Measurements from ENCODE around the gene SS18L1. TPM values are rescaled to one million over a fixed set of nuclear protein-coding genes. Genes with fewer than 3 reads are reported as not detected.

The SS18L1 gene
- total and polyA plus RNA-seq, 10 donors: 6.7 to 18.6 (median 13.9) TPM

GRCh38 chr20:62132421-62132820 lies 11.1 kb upstream of the SS18L1 start:
- DNase-seq: no peak
- WGBS, 5 donors: 83 to 90% (median 87%) methylated on average over 7 of the region's 7 CpGs
- H3K27ac ChIP-seq: peak overlapping the region in 7 of 8 donors; percentile 22 to 87 (median 69)
- no peaks in the 10 kb centered on the region for H3K27me3 ChIP-seq (replicated peaks in 1 of 7)
- TF ChIP-seq CTCF (IDR thresholded peaks at IDR 0.05 in 8 of 11, conservative IDR thresholded peaks at IDR 0.05 in 3 of 11): no peak
- no peak for TF ChIP-seq POLR2AphosphoS5 (IDR thresholded peaks at IDR 0.05)
- TF ChIP-seq POLR2A (IDR thresholded peaks at IDR 0.05): no peak
- intact Hi-C loops (cut with DNase I; ENCODE audit: low total_unique reads): no loop called here
- H3K9me3 ChIP-seq: no peaks in the 10 kb centered on the region
- H3K36me3 ChIP-seq: peaks cover 0 to 100% (median 88%) of the 10 kb centered on the region in 6 donors
- H3K4me1 ChIP-seq: peaks cover 5 to 90% (median 53%) of the 10 kb centered on the region in 6 donors
- H3K4me3 ChIP-seq: peak overlapping the region in 1 of 8 donors; percentile 32

- H3K36me3 ChIP-seq: peaks cover 1 to 100% (median 88%) of the 10 kb centered on the region in 6 donors
- H3K9me3 ChIP-seq: no peaks in the 10 kb centered on the region
- DNase-seq: peak; percentile 83
- 57 to 71% (median 66%) methylated on average over 21 to 29 of the region's 29 CpGs for WGBS, 5 donors
- H3K27me3 ChIP-seq (replicated peaks in 1 of 7): no peaks in the 10 kb centered on the region
- H3K4me3 ChIP-seq: peak overlapping the region in 1 of 8 donors; percentile 32
- intact Hi-C loops (cut with DNase I; ENCODE audit: low total_unique reads): no loop called here
- TF ChIP-seq CTCF (IDR thresholded peaks at IDR 0.05 in 8 of 11, conservative IDR thresholded peaks at IDR 0.05 in 3 of 11): no peak
- TF ChIP-seq POLR2AphosphoS5 (IDR thresholded peaks at IDR 0.05): peak; percentile 56 to 67 (median 59)
- H3K4me1 ChIP-seq: peaks cover 5 to 95% (median 53%) of the 10 kb centered on the region in 6 donors
- H3K27ac ChIP-seq: peak overlapping the region in 7 of 8 donors; percentile 22 to 87 (median 70)
Measured at GRCh38 chr20:62133051-62133845, 10.3 kb upstream of the SS18L1 start.

DNA sequence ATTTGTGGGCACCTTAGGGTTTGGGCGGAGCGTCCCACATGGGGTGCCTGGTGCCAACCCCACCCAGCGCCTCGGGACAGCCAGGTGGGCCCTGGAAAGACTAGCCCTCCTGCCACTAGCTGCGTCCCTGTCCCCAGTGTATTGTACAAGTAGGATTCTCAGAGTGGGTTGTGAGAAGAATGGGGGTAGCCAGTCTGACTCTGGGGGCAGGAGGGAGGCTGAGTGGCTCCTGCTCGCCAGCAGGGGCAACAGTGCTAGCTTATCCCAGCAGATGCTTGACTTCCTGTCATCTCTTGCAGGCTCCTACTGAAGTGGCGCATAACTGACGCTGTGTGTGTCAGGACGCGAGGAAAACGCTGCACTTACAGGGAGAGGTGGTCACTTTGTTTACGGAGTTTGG lies 9.7 kb upstream of the SS18L1 start:
- no peak overlapping the region for H3K4me3 ChIP-seq
- intact Hi-C loops (cut with DNase I; ENCODE audit: low total_unique reads): no loop called here
- H3K27ac ChIP-seq: peak overlapping the region in 7 of 8 donors; percentile 29 to 87 (median 70)
- DNase-seq: no peak
- no peaks in the 10 kb centered on the region for H3K9me3 ChIP-seq
- no peak for TF ChIP-seq POLR2A (IDR thresholded peaks at IDR 0.05)
- TF ChIP-seq POLR2AphosphoS5 (IDR thresholded peaks at IDR 0.05): peak; percentile 12 to 52 (median 24)
- H3K4me1 ChIP-seq: peaks cover 5 to 92% (median 53%) of the 10 kb centered on the region in 6 donors
- H3K27me3 ChIP-seq (replicated peaks in 1 of 7): no peaks in the 10 kb centered on the region
- 73 to 82% (median 78%) methylated on average over 7 to 12 of the region's 12 CpGs for WGBS, 5 donors
- peaks cover 2 to 100% (median 90%) of the 10 kb centered on the region in 6 donors for H3K36me3 ChIP-seq

DNA sequence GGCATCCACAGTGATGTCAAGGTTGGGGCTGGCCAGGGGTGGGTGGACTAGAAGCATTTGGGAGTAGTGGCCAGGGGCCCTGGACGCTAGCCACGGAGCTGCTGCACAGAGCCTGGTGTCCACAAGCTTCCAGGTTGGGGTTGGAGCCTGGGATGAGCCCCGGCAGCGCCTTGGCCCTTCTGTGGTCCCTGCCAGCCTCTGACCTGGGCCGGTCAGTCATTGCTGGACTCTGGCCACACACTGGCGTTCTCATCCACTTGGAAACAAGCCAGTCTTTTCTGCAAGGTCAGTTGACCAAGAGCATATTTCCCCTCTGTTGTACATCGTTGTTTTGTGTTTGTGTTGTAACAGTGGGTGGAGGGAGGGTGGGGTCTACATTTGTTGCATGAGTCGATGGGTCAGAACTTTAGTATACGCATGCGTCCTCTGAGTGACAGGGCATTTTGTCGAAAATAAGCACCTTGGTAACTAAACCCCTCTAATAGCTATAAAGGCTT lies 8.8 kb upstream of the SS18L1 start:
- peak overlapping the region; percentile 35 to 87 (median 70) for H3K27ac ChIP-seq
- H3K4me3 ChIP-seq: peak overlapping the region in 1 of 8 donors; percentile 32
- H3K4me1 ChIP-seq: peaks cover 5 to 90% (median 51%) of the 10 kb centered on the region in 6 donors
- H3K36me3 ChIP-seq: peaks cover 2 to 100% (median 92%) of the 10 kb centered on the region in 6 donors
- no peak for DNase-seq
- peak; percentile 70 to 84 (median 75) for TF ChIP-seq POLR2AphosphoS5 (IDR thresholded peaks at IDR 0.05)
- TF ChIP-seq POLR2A (IDR thresholded peaks at IDR 0.05): no peak
- H3K27me3 ChIP-seq (replicated peaks in 1 of 7): no peaks in the 10 kb centered on the region
- H3K9me3 ChIP-seq: no peaks in the 10 kb centered on the region
- WGBS, 5 donors: 45 to 84% (median 63%) methylated on average over 9 to 11 of the region's 11 CpGs
- intact Hi-C loops (cut with DNase I; ENCODE audit: low total_unique reads): loop anchor here (5.0 kb wide), 1 partner anchor 122 kb away; no protein-coding TSS in a partner anchor

Measured in spleen (tissue), 11 donors.